Ovary (tissue), 3 donors: ENCODE measurements around the gene ALPP.

Experiments used
- CTCF ChIP-seq, 3 donors: fragments of 450-650 bp in 2 of 3; fragments of 200-600 bp in 1 of 3; IDR thresholded peaks; one replicate each; pipeline versions ENCODE4 v1.5.1 to v1.8.0; 2016 to 2022; ENCODE audit warnings: antibody characterized with exemption in 3 of 3, mild to moderate bottlenecking in 1 of 3
- EP300 ChIP-seq: sonication (generic); formaldehyde crosslinking; IDR thresholded peaks from one replicate; pipeline ENCODE4 v1.6.1; 2017; ENCODE audit warnings: antibody characterized with exemption
- donor health status: DM: no; HTN: no; CAD: no.

GRCh38 chr2:232390661-232391060 lies 12.1 kb downstream of the ALPP start:
- TF ChIP-seq EP300 (no peak), CTCF (IDR thresholded peaks at IDR 0.05) (no peak)
